DMS 273 treated with DMSO at 0.1 percent for 48 hours (cell line): ENCODE results near the gene OR4F3.
"Not testable (repeated sequence)": the region's sequence is repeated elsewhere in the genome, so short reads cannot be mapped to it uniquely, and the experiment has no call there.

Experiments
- DNase-seq: peaks from one replicate; lab custom pipeline; 2025; lab: John Stamatoyannopoulos, UW

The OR4F3 gene

GRCh38 chr5:181366968-181367367 is at the start of gene OR4F3:
Gene OR4F3 (plus strand): TSS chr5:181367268.
- not testable (repeated sequence) for DNase-seq
